ENCODE results near the gene TMEM270.

Gene TMEM270

GRCh38 chr7:73887762-73888161 is 26.8 kb downstream of the TMEM270 start:
- DNase-seq (ENCODE audit: low read depth): no peak

DNA sequence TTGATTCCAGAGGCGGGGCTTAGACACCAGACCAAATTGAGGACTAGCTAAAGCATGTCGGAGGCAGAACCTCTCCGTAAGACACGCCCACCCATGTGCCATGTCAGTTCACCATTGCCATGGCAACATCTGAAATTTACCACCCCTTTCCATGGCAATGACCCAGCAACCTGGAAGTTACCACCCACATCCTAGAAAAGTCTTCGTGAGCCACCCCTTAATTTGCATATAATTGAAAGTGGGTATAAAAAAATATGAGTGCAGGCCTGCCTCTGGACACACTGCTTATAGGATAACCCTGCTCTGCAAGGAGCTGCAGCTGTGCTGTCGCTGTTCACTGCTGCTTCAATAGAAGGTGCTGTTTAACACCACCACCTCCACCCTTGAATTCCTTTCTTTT is 28.0 kb downstream of the TMEM270 start:
- DNase-seq (ENCODE audit: low read depth): no peak

DNA sequence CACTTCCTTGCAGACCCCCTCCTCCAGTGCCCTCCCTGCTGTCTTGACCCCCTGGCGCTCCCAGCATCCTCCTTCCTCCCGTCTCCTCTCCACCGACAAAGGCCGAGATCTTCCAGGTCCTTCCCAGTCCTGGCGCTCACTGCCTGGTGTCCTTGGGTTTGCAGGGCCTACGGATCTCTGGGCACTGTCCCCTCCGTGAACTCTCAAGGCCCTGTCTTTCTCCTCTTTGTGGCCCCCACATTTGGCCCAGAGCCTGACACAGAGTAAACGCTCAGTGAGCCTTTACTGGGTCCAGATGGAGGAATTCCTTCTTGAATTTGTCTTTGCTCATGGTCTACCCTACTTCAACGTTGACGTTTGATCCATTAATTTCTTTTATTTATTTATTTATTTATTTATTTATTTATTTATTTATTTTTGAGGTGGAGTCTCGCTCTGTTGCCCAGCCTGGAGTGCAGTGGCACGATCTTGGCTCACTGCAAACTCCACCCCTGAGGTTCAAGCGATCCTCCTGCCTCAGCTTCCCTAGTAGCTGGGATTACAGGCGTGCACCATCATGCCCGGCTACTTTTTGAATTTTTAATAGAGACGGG is 29.7 kb downstream of the TMEM270 start:
- DNase-seq (ENCODE audit: low read depth): no peak

DNA sequence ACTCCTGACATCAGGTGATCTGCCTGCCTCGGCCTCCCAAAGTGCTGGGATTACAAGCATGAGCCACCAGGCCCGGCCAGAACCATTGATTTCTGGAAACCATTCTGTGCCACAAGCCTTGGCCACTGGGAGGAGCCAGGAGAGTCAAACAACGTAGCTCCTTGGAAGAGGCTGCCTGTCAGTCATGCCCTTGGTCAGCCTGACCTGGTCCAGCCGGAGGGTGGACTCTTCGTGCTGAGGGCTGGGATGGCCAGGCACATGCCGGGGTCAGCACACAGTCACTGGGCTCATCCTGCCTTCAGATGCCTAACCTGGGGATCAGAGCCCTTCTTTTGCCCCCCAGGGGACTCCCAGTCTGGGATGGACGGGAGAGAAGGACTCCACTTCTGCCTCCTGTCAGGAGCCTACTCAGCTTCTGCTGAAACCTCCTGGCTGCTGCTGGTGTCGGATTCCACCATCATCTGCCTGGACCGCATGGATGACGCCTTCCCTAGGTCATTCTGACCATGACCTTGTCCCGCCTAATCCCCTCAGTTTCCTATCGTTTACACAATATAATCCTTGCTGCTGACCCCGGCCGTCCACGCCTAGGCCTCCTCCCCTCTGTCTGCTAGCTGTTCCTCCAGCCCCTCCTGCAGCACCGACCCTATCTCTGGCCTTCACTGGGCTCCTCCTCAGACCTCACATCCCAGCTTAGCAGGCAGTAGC is 30.4 kb downstream of the TMEM270 start:
- DNase-seq (ENCODE audit: low read depth): no peak

GRCh38 chr7:73892003-73892999 is 31.3 kb downstream of the TMEM270 start:
- DNase-seq (ENCODE audit: low read depth): no peak

- no peak for DNase-seq (ENCODE audit: low read depth)
These were observed 32.6 kb downstream of the TMEM270 start for GRCh38 chr7:73893342-73894101.

- no peak for DNase-seq (ENCODE audit: low read depth)
These were observed 33.2 kb downstream of the TMEM270 start for GRCh38 chr7:73894166-73894565.

DNA sequence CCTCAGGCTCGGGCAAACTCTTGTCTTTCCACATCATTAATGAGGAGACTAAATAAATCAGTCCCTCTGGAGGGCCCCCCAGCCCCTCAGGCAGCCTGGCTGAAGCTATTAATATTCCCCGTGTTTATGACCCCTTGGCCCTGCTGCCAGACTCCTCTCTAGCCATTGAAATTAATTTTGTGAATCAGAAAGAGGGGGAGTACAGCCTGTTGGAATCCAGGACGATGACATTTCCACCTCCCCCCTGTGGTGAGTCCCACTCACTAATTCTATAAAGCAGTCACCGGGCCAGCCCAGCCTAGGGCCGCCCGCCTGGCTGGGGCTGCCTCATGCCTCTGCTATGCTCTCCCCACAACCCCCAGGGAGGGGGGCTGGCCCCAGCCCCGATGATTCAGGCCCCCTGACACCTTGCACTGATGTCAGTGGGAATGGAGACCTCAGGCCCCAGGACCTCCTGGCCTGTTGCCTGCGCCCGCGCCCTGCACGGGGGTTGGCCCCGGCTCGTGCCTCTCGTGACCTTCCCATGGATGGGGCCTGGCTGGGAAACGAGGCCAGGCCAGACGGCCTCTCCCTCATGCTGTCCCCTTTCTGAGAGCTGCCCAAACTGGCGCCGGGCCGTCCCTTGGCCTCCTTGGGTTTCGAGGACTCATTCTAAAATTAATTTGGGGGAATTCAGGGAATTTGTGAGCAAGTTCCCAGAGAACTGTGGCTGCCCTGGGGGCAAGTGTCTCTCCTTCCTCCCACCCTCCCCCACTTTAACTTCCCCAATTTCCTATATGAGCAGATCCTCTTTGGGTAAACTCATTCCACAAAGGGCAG is 34.0 kb downstream of the TMEM270 start:
- DNase-seq (ENCODE audit: low read depth): peak; percentile 96

- DNase-seq (ENCODE audit: low read depth): no peak
These were observed 34.7 kb downstream of the TMEM270 start for GRCh38 chr7:73895626-73896025.

DNA sequence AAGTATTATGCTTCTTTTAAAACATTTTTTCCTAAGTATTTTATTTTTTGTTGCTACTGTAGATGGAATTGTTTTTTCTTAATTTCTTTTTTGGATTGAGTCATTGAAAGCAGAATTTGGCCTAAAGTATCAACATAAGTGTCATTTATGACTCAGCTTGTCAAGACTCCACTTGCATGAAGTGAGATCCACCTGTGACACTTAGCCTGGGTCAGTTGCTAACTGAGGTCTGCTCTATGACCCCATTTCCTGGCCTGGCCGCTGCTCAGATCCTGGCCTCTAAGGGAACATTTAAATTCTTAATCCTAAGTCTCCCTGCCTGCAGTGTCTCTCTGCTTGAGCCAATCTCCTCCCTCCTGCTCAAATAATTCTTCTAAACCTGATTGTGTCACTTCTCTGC is 35.5 kb downstream of the TMEM270 start:
- no peak for DNase-seq (ENCODE audit: low read depth)

- peak; percentile 87 for DNase-seq (ENCODE audit: low read depth)
These were observed 38.8 kb downstream of the TMEM270 start for GRCh38 chr7:73899731-73900142.

- DNase-seq (ENCODE audit: low read depth): no peak
These were observed 39.3 kb downstream of the TMEM270 start for GRCh38 chr7:73900286-73900685.

- DNase-seq (ENCODE audit: low read depth): no peak
These were observed 40.4 kb downstream of the TMEM270 start for GRCh38 chr7:73901231-73901822.

- no peak for DNase-seq (ENCODE audit: low read depth)
These were observed 41.1 kb downstream of the TMEM270 start for GRCh38 chr7:73901823-73902597.

DNA sequence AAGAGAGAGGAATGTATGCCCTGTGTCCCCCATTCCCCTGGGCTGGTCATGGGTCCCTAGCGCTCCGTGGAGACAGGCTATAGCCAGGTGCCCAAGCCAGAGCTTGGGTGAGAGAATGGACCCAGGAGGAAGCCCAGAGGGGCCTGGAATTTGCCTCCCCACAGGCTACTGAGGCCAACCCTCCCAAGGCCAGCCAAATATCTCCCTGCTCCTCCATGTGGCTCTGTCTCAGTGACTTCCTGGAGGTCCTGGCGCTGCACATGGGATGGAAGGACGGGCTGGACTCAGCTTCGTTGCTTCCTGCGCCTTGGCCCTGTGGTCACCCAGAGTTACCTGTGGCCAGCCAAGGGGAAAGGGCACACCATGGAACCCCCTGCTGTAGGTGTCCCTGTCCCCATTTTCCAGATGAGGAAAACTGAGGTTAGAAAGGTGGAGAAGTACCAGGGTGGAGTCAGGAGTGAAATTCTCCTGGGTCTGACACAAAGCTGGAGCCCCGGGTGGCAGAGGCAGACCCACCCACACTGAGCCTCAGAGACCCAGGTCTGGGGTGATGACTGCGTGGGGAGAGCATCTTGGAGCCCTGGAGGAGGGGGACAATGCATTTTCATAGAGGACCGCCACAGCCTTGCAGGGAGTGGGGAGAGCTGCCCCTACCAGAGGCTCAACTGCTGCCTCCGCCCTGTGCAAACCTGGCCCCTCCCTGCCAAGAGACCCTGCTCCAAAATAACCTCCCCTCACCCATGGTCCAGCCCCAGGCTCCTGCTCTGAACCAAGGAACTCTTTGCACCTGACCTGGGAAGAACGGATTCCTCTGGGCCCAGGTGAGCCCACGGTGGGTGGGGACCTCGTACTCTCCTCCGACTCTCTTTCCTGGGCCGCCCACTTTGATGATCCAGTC is 42.6 kb downstream of the TMEM270 start:
- DNase-seq (ENCODE audit: low read depth): no peak

DNA sequence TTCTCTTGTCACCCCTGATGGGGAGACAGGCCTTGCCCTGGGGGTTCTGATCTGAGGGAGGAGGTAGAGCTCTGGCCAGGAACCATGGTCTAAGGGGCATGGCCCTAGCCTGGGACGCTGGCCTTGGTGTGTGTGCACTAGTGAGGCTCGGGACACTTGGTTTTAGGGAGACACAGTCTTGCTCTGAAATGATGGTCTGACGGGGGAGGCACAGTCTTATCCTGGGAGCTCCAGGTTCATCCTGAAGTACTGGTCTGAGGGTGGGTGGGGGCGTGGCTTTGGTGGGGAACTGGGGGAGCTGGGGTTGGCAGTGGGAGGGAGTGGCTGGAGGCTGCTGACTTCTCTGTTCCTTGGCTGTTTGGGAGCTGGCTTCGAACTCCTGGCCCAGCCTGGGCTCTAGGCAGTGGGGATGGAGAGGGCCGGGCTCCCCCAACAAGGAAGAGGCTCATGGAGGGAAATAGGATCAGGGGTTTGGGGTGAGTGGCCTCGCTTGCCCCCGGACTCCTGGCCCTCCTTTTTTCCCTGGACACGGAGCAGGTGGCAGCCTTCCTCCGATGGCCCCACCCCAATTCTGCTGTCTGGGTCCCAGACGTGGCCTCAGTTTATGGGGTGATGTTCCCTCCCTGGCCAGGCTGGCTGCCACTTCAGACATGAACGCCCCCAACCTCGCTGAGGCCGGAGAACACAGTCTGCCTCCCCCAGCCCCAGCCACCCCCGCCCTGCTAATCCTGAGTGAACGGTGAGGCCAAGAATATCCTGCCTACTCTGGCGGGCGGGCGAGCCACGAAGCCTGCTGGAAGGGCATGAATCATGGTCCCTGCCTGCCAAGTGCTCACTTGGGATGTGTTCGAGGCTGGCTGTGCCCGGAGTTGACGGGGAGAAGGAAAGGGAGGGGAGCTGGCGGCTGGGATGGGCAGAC is 43.5 kb downstream of the TMEM270 start:
- DNase-seq (ENCODE audit: low read depth): no peak

- no peak for DNase-seq (ENCODE audit: low read depth)
These were observed 44.4 kb downstream of the TMEM270 start for GRCh38 chr7:73905360-73905759.

- no peak for DNase-seq (ENCODE audit: low read depth)
These were observed 45.9 kb downstream of the TMEM270 start for GRCh38 chr7:73906874-73907273.

Measured in GM04503 (cell line).